ENCODE measurements around the gene EDN2.

EDN2 gene

GRCh38 chr1:41516168-41517061 is 31.9 kb upstream of the EDN2 start:
- Histone ChIP-seq H3K36me3 (ENCODE audit: control insufficient read depth, insufficient read depth, low read length) (no peaks in the 10 kb centered on the region), H3K27ac (ENCODE audit: low read length) (no peak overlapping the region), H3K4me3 (ENCODE audit: low read length) (peak overlapping the region; percentile 16; the same call in 1 of the 2 replicates), H3K9me3 (ENCODE audit: control insufficient read depth, insufficient read depth, low read length) (no peaks in the 10 kb centered on the region), H3K4me1 (ENCODE audit: control insufficient read depth, insufficient read depth, low read length) (peaks cover 4% of the 10 kb centered on the region), H3K27me3 (ENCODE audit: control insufficient read depth, insufficient read depth, low read length) (no peaks in the 10 kb centered on the region)
- no peak for DNase-seq (ENCODE audit: low read depth, low spot score)
- WGBS (ENCODE audit: insufficient coverage, insufficient read length), result no CpG with 5 or more reads among the region's 53 CpGs

- Histone ChIP-seq H3K9me3 (ENCODE audit: control insufficient read depth, insufficient read depth, low read length) (no peaks in the 10 kb centered on the region), H3K27ac (ENCODE audit: low read length) (no peak overlapping the region), H3K27me3 (ENCODE audit: control insufficient read depth, insufficient read depth, low read length) (no peaks in the 10 kb centered on the region), H3K4me1 (ENCODE audit: control insufficient read depth, insufficient read depth, low read length) (peaks cover 4% of the 10 kb centered on the region), H3K4me3 (ENCODE audit: low read length) (no peak overlapping the region), H3K36me3 (ENCODE audit: control insufficient read depth, insufficient read depth, low read length) (no peaks in the 10 kb centered on the region)
- DNase-seq (ENCODE audit: low read depth, low spot score), result no peak
- WGBS (ENCODE audit: insufficient coverage, insufficient read length), result no CpG with 5 or more reads among the region's 6 CpGs
These were observed 31.3 kb upstream of the EDN2 start for GRCh38 chr1:41515778-41516167.

DNA sequence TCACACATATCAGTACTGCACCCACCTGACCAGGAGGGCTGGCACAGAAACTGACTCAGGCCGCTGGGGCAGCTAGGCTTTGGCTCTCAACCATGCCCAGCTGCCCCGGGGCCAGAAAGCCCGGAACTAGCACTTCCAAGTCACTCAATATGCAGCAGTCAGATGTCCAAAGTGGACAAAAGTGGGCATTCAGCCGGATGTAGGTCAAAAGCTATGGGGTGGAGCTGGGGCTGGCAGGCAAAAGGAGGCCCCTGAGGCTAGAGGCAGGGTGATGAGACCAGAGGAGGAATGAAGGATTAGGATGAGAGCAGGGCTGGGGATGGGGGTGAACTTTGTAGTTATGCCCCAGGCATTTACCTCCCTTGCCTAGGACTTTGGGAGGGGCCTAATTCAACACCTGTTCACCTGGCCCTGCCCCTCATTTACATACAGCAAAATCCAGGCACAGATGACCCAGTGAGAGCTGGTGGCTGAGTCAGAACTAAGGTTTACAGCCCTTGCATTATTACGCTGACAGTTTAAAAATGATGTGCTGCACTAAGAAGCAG is 30.7 kb upstream of the EDN2 start:
- DNase-seq (ENCODE audit: low read depth, low spot score), result no peak
- no CpG with 5 or more reads among the region's 5 CpGs for WGBS (ENCODE audit: insufficient coverage, insufficient read length)
- Histone ChIP-seq H3K36me3 (ENCODE audit: control insufficient read depth, insufficient read depth, low read length) (no peaks in the 10 kb centered on the region), H3K27ac (ENCODE audit: low read length) (no peak overlapping the region), H3K4me3 (ENCODE audit: low read length) (no peak overlapping the region), H3K9me3 (ENCODE audit: control insufficient read depth, insufficient read depth, low read length) (no peaks in the 10 kb centered on the region), H3K4me1 (ENCODE audit: control insufficient read depth, insufficient read depth, low read length) (peaks cover 4% of the 10 kb centered on the region), H3K27me3 (ENCODE audit: control insufficient read depth, insufficient read depth, low read length) (no peaks in the 10 kb centered on the region)

DNA sequence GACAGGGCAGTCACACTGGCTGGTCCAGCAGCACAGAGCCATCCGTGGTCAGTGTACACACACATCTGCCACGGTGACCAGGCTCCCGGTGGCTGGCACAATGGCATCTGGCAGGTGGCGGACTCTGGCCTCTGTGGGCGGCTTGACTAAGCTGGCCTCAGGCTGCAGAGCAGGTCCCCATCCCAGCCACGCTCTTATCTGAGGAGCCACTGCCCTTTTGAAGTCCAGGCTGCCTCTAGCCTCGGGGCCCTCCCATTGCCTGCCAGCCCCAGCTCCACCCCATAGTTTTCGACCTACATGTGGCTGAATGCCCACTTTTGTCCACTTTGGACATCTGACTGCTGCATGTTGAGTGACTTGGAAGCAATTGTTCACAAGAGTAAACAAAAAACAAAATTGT is 29.9 kb upstream of the EDN2 start:
- Histone ChIP-seq H3K27me3 (ENCODE audit: control insufficient read depth, insufficient read depth, low read length) (no peaks in the 10 kb centered on the region), H3K4me3 (ENCODE audit: low read length) (no peak overlapping the region), H3K9me3 (ENCODE audit: control insufficient read depth, insufficient read depth, low read length) (no peaks in the 10 kb centered on the region), H3K27ac (ENCODE audit: low read length) (no peak overlapping the region), H3K4me1 (ENCODE audit: control insufficient read depth, insufficient read depth, low read length) (peaks cover 4% of the 10 kb centered on the region), H3K36me3 (ENCODE audit: control insufficient read depth, insufficient read depth, low read length) (no peaks in the 10 kb centered on the region)
- WGBS (ENCODE audit: insufficient coverage, insufficient read length), result no CpG with 5 or more reads among the region's 8 CpGs
- DNase-seq (ENCODE audit: low read depth, low spot score), result no peak

- no peak overlapping the region for H3K4me3 ChIP-seq (ENCODE audit: low read length)
- no peak overlapping the region for H3K27ac ChIP-seq (ENCODE audit: low read length)
- H3K9me3 ChIP-seq (ENCODE audit: control insufficient read depth, insufficient read depth, low read length), result no peaks in the 10 kb centered on the region
- H3K36me3 ChIP-seq (ENCODE audit: control insufficient read depth, insufficient read depth, low read length), result no peaks in the 10 kb centered on the region
- no peak for DNase-seq (ENCODE audit: low read depth, low spot score)
- H3K4me1 ChIP-seq (ENCODE audit: control insufficient read depth, insufficient read depth, low read length), result peaks cover 4% of the 10 kb centered on the region
- WGBS (ENCODE audit: insufficient coverage, insufficient read length), result no CpG with 5 or more reads among the region's 17 CpGs
- H3K27me3 ChIP-seq (ENCODE audit: control insufficient read depth, insufficient read depth, low read length), result no peaks in the 10 kb centered on the region
These were observed 28.9 kb upstream of the EDN2 start for GRCh38 chr1:41513383-41513735.

DNA sequence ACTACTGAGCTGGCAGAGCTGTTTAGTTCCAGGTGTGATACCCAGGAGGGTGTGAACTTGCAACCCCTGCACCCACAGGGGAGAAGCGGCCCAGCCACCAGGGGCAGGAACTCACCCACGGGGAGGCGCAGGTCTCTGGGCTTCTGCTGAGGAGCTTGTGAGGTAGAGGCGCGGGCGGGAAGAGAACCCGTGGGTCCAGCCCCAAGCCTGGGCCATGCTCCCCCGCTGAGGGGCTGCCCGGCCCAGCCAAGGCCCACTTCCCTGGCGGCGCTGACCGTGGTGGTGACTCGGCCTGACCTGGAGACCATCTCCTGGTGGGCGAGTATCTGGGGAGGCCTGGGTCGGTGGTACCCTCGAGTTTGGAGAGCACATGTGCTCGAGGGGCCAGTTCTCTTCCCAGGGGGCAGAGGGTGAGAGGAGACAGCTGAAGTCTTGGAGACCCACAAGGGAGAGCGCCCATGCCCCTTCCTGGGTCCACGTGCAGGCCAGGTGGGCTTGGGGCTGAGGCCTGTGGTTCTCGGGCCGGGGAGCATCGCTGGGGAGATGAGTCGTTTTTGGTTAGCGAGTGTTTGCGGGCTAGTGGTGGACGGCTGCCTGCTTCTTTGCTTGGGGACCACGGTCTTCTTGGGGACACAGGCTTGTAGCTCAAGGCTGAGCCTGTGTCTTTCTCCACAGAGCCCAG is 28.4 kb upstream of the EDN2 start:
- no peaks in the 10 kb centered on the region for H3K9me3 ChIP-seq (ENCODE audit: control insufficient read depth, insufficient read depth, low read length)
- no peak for DNase-seq (ENCODE audit: low read depth, low spot score)
- H3K4me1 ChIP-seq (ENCODE audit: control insufficient read depth, insufficient read depth, low read length), result peaks cover 4% of the 10 kb centered on the region
- WGBS (ENCODE audit: insufficient coverage, insufficient read length), result no CpG with 5 or more reads among the region's 27 CpGs
- no peak overlapping the region for H3K27ac ChIP-seq (ENCODE audit: low read length)
- H3K4me3 ChIP-seq (ENCODE audit: low read length), result no peak overlapping the region
- no peaks in the 10 kb centered on the region for H3K27me3 ChIP-seq (ENCODE audit: control insufficient read depth, insufficient read depth, low read length)
- H3K36me3 ChIP-seq (ENCODE audit: control insufficient read depth, insufficient read depth, low read length), result no peaks in the 10 kb centered on the region

GRCh38 chr1:41511239-41511540 is 26.7 kb upstream of the EDN2 start:
- no peaks in the 10 kb centered on the region for H3K9me3 ChIP-seq (ENCODE audit: control insufficient read depth, insufficient read depth, low read length)
- DNase-seq (ENCODE audit: low read depth, low spot score), result no peak
- WGBS (ENCODE audit: insufficient coverage, insufficient read length), result no CpG with 5 or more reads among the region's 7 CpGs
- H3K4me1 ChIP-seq (ENCODE audit: control insufficient read depth, insufficient read depth, low read length), result peaks cover 4% of the 10 kb centered on the region
- H3K4me3 ChIP-seq (ENCODE audit: low read length), result no peak overlapping the region
- no peaks in the 10 kb centered on the region for H3K36me3 ChIP-seq (ENCODE audit: control insufficient read depth, insufficient read depth, low read length)
- no peaks in the 10 kb centered on the region for H3K27me3 ChIP-seq (ENCODE audit: control insufficient read depth, insufficient read depth, low read length)
- no peak overlapping the region for H3K27ac ChIP-seq (ENCODE audit: low read length)

DNA sequence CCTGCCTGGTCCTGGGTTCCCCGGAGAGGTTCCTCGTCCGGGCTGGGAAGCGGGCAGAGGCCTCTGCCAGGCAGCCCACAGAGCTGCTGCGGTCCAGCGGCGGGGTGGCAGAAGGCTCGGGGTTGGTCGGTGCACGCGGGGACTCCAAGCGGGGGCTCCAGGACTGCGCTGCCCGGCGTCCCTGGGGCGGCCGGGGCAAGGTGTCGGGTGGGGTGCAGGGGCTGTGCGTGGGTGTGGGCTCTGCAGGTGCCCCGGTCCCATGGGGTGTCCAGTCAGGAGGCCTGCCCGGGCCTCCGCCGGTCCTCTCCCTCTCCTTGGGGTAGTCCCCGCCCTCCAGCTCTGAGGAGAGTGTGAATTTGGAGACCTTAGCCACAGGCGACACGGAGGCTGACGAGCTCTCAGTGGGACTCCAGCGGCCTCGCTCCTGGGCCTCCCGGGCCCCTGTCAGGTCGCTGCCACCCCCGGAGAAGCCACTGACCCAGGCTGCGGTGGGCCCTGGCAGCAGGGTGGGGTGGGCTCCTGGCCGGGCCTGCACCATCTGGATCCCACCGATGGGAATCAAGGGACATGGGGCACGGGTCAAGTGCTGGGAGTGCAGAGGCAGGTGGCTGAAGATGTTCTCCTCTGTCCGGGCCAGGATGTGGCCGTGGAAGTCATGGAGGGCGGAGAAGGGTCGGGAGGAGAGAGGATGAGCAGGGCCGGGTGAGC is 26.2 kb upstream of the EDN2 start:
- H3K4me3 ChIP-seq (ENCODE audit: low read length), result no peak overlapping the region
- DNase-seq (ENCODE audit: low read depth, low spot score), result no peak
- H3K36me3 ChIP-seq (ENCODE audit: control insufficient read depth, insufficient read depth, low read length), result no peaks in the 10 kb centered on the region
- peaks cover 2% of the 10 kb centered on the region for H3K4me1 ChIP-seq (ENCODE audit: control insufficient read depth, insufficient read depth, low read length)
- no CpG with 5 or more reads among the region's 41 CpGs for WGBS (ENCODE audit: insufficient coverage, insufficient read length)
- H3K27me3 ChIP-seq (ENCODE audit: control insufficient read depth, insufficient read depth, low read length), result no peaks in the 10 kb centered on the region
- no peak overlapping the region for H3K27ac ChIP-seq (ENCODE audit: low read length)
- no peaks in the 10 kb centered on the region for H3K9me3 ChIP-seq (ENCODE audit: control insufficient read depth, insufficient read depth, low read length)

GRCh38 chr1:41509270-41509671 is 24.8 kb upstream of the EDN2 start:
- Histone ChIP-seq H3K4me1 (ENCODE audit: control insufficient read depth, insufficient read depth, low read length) (no peaks in the 10 kb centered on the region; the same call in 1 of the 2 replicates), H3K9me3 (ENCODE audit: control insufficient read depth, insufficient read depth, low read length) (no peaks in the 10 kb centered on the region), H3K27me3 (ENCODE audit: control insufficient read depth, insufficient read depth, low read length) (no peaks in the 10 kb centered on the region), H3K36me3 (ENCODE audit: control insufficient read depth, insufficient read depth, low read length) (no peaks in the 10 kb centered on the region), H3K27ac (ENCODE audit: low read length) (no peak overlapping the region), H3K4me3 (ENCODE audit: low read length) (no peak overlapping the region)
- WGBS (ENCODE audit: insufficient coverage, insufficient read length), result no CpG with 5 or more reads among the region's 9 CpGs
- no peak for DNase-seq (ENCODE audit: low read depth, low spot score)

GRCh38 chr1:41508290-41508689 is 23.8 kb upstream of the EDN2 start:
- no CpG with 5 or more reads among the region's 2 CpGs for WGBS (ENCODE audit: insufficient coverage, insufficient read length)
- Histone ChIP-seq H3K27me3 (ENCODE audit: control insufficient read depth, insufficient read depth, low read length) (no peaks in the 10 kb centered on the region), H3K4me1 (ENCODE audit: control insufficient read depth, insufficient read depth, low read length) (no peaks in the 10 kb centered on the region; the same call in 1 of the 2 replicates), H3K4me3 (ENCODE audit: low read length) (no peak overlapping the region), H3K36me3 (ENCODE audit: control insufficient read depth, insufficient read depth, low read length) (no peaks in the 10 kb centered on the region), H3K9me3 (ENCODE audit: control insufficient read depth, insufficient read depth, low read length) (no peaks in the 10 kb centered on the region), H3K27ac (ENCODE audit: low read length) (no peak overlapping the region)
- DNase-seq (ENCODE audit: low read depth, low spot score), result no peak

All from iPS DF 6.9 (cell line).